Measurements from ENCODE around the gene CISD1.
"Not testable (repeated sequence)": the region's sequence is repeated elsewhere in the genome, so short reads cannot be mapped to it uniquely, and the experiment has no call there.

The CISD1 gene

GRCh38 chr10:58268946-58269781 lies at the start of gene CISD1:
TSS of gene CISD1 (plus strand) at chr10:58269162. CDS start at chr10:58269274, 112 bp downstream.
- DNase-seq, result peak; percentile 61 to 97 (median 93)

GRCh38 chr10:58219875-58220274 lies 49.1 kb upstream of the CISD1 start:
- no peak for DNase-seq

- no peak for DNase-seq
These were observed 48.1 kb upstream of the CISD1 start for GRCh38 chr10:58220769-58221451.

GRCh38 chr10:58225654-58226053 lies 43.3 kb upstream of the CISD1 start:
- DNase-seq, result no peak

- peak in 17 of 58 donors; percentile 1 to 29 (median 4) for DNase-seq
These were observed 39.1 kb upstream of the CISD1 start for GRCh38 chr10:58229856-58230255.

GRCh38 chr10:58237014-58237834 lies 31.7 kb upstream of the CISD1 start:
- no peak for DNase-seq

GRCh38 chr10:58239561-58240169 lies 29.3 kb upstream of the CISD1 start:
- no peak for DNase-seq

- no peak for DNase-seq
These were observed 28.4 kb upstream of the CISD1 start for GRCh38 chr10:58240531-58240930.

- DNase-seq, result no peak
These were observed 27.6 kb upstream of the CISD1 start for GRCh38 chr10:58241346-58241745.

GRCh38 chr10:58243269-58243668 lies 25.7 kb upstream of the CISD1 start:
- no peak for DNase-seq

- not testable (repeated sequence) for DNase-seq
These were observed 25.2 kb upstream of the CISD1 start for GRCh38 chr10:58243801-58244200.

GRCh38 chr10:58244242-58244641 lies 24.7 kb upstream of the CISD1 start:
- DNase-seq, result not testable (repeated sequence)

- DNase-seq, result not testable (repeated sequence)
These were observed 24.3 kb upstream of the CISD1 start for GRCh38 chr10:58244666-58245065.

- DNase-seq, result no peak
These were observed 15.8 kb upstream of the CISD1 start for GRCh38 chr10:58253184-58253583.

- DNase-seq, result no peak
These were observed 14.3 kb upstream of the CISD1 start for GRCh38 chr10:58254644-58255043.

- not testable (repeated sequence) for DNase-seq
These were observed 12.8 kb upstream of the CISD1 start for GRCh38 chr10:58256013-58256780.

- no peak for DNase-seq
These were observed 9.8 kb upstream of the CISD1 start for GRCh38 chr10:58258977-58259692.

GRCh38 chr10:58260334-58260733 lies 8.6 kb upstream of the CISD1 start:
- no peak for DNase-seq

GRCh38 chr10:58262766-58263165 lies 6.2 kb upstream of the CISD1 start:
- no peak for DNase-seq

GRCh38 chr10:58264780-58265179 lies 4.2 kb upstream of the CISD1 start:
- no peak for DNase-seq
